ENCODE results near the gene PLD3.
A peak's percentile ranks its signal among the peaks of the same experiment; 100 is the strongest.

Gene PLD3, protein sequence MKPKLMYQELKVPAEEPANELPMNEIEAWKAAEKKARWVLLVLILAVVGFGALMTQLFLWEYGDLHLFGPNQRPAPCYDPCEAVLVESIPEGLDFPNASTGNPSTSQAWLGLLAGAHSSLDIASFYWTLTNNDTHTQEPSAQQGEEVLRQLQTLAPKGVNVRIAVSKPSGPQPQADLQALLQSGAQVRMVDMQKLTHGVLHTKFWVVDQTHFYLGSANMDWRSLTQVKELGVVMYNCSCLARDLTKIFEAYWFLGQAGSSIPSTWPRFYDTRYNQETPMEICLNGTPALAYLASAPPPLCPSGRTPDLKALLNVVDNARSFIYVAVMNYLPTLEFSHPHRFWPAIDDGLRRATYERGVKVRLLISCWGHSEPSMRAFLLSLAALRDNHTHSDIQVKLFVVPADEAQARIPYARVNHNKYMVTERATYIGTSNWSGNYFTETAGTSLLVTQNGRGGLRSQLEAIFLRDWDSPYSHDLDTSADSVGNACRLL

DNA sequence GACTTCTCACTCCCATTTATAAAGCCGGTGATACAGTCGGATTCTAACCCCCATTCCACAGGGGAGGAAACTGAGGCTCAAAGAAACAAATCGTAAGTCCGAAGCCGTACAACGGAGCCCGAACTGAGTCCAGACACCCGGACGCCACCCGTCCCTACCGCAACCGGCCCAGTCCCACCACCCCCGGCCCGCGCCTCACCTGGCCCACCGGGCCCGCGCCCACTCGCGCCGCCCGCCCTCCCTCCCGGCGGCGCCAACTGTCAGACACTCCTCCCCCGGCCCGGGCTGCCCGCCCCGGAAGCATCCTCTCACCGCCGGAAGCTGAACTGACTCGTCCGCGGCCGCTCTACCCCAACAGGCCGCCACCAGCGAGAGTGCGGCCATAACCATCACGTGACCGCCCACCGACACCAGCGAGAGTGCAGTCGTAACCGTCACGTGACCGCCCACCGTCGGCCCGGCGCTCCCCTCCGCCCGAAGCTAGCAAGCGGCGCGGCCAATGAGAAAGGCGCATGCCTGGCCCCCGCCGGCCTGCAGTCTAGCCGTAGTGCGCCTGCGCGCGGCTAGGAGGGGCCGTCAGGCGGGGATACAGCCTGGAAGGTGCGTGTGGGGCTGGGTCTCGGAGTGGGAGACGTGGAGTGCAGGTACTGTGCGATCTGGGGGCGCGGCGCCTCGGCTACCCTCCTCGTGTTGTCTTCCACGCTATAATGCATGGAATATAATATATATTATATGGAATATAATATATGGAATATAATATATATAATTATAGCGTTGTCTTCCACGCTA lies at the start of gene PLD3, which contains the start of gene C19orf47:
TSS of gene PLD3 (plus strand) at position 571 of the 789 bp plus-strand sequence. CDS start 17,789 bp downstream, outside the sequence.
TSS of gene C19orf47 (minus strand) at position 273 of the 789 bp plus-strand sequence. CDS start 6,540 bp downstream, outside the sequence.
- DNase-seq (ENCODE audit: low read depth in 2 of 2) = peak; percentile 97

DNA sequence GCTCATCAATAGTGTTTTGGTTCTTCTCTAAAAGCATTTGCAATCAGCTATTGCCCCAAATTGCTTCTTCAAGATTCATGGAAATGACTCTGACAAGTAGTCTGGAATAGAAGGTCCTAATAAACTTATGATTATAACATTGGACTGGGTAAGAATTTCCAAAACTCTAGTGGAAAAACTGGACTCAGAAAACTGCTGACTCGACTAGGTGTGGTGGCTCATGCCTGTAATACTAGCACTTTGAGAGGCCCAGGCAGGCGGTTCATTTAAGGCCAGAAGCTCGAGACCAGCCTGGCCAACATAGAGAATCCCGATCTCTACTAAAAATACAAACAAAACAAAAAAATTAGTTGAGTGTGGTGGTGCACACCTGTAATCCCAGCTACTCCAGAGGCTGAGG lies 47.8 kb upstream of the PLD3 start:
- DNase-seq (ENCODE audit: low read depth in 2 of 2) = no peak

DNA sequence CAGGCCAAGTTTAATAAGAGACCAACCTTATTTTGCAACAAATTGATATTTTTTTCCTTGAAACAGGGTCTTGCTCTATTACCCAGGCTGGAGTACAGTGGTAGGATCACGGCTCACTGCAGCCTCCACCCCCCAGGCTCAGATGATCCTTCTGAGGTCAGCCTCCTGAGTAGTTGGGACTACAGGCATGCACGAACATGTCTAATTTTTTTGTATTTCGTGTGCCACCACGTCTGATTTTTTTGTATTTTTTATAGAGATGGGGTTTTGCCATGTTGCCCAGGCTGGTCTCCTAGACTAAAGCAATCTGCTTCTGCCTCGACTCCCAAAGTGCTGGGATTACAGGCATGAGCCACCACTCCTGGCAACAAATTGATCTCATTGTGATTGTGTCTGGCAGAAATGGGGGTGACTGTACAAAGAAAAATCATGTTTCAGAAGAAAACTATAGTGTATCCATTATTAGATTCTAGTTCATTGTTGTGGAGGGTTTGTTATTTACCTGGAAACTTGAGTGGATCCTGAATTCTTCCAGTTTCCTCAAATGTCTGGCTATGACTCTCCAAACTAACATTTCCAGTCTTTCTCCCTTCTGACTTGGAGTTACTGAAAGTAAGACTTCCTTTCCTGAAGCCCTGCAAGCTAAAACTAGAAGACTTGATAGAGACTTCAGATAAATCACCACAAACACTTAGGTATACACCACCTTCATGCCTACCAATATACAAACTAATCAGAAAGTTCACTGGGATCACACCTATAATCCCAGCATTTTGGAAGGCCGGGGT lies 46.1 kb upstream of the PLD3 start:
- no peak for DNase-seq (ENCODE audit: low read depth in 2 of 2)

DNA sequence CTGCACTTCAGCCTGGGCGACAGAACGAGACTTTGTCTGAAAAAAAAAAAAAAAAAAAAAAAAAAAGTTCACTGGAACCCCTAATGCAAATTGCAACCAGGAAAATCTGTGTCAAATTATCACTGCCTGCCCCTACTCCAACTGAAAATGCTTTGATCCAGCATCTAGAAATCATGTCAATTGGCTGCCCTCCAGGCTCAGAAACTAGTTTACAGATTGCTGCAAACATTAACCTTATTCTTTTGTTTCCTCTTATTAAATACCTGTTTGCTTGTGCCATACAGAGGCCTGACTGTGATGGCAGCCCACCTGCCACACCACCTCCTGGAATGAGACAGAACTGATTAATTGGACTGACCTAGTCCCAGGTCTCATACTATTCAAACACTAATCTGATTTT lies 44.7 kb upstream of the PLD3 start:
- DNase-seq (ENCODE audit: low read depth in 2 of 2) = no peak

DNA sequence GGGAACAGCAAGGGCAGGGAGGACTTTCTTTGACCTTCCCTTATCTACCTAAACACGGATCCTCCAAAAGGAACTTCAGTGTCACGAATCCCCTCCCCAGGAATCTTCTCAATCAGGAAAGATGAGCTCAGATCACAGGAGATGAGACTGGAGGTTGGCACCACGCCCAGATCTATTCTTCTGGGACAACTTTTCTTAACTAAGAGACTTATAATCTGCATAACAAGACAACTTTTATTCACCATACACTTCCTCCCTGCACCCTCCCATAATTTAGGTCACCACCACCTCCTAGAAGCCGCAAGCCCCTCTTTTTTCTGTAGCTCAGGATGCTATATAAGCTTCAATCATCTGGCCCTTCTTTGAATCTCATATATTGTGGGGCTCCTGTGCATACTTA lies 44.2 kb upstream of the PLD3 start:
- DNase-seq (ENCODE audit: low read depth in 2 of 2) = no peak

DNA sequence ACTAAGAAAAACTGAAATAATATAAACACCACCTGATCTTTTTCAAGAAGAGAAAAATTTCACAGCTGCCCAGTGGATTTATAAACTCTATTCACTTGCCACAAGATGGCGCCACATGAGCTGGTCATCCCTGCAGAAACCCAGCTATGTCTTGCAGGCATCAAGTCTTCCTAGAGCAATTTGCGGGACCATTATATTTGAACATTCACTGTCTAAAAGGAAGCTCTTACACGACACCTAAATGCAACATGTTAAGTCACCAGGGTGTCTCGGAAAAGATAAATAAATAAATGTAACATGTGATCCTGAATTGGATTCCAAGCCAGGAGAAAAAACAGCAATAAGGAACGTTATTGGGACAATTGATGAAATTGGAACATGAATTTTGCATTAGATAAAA lies 43.1 kb upstream of the PLD3 start:
- DNase-seq (ENCODE audit: low read depth in 2 of 2) = peak; percentile 51 to 55

DNA sequence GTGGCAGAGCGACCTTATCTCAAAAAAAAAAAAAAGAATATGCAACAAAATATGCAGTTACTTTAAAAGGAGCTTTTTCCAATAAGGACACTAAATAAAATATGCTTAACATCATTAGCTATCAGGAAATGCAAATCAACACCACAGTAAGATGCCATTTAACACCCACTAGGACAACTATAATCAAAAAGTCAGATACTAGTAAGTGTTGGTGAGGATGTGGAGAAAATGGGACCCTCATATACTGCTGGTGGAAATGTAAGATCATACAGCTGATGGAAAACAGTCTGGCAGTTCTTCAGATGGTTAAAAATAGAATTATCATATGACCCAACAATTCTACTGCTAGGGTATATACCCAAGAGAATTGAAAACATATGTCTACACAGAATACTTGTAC lies 38.8 kb upstream of the PLD3 start:
- DNase-seq (ENCODE audit: low read depth in 2 of 2) = no peak

DNA sequence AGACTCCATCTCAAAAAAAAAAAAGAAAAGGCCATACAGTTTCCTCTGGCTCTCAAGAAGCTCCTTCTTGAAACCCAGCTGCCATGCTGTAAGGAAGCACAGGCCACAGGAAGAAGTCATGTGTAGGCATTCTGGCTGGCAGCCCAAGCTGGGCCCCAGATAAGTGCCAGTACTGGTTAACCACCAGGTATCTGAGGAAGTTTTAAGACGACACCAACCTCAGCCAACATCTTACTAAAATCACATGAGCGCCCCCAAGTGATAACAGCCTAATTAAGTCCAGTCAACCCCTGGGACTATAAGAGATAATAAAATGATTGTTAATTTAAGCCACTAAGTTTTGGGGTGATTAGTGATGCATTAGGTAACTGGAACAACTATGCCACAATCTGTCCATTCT lies 36.0 kb upstream of the PLD3 start:
- no peak for DNase-seq (ENCODE audit: low read depth in 2 of 2)

DNA sequence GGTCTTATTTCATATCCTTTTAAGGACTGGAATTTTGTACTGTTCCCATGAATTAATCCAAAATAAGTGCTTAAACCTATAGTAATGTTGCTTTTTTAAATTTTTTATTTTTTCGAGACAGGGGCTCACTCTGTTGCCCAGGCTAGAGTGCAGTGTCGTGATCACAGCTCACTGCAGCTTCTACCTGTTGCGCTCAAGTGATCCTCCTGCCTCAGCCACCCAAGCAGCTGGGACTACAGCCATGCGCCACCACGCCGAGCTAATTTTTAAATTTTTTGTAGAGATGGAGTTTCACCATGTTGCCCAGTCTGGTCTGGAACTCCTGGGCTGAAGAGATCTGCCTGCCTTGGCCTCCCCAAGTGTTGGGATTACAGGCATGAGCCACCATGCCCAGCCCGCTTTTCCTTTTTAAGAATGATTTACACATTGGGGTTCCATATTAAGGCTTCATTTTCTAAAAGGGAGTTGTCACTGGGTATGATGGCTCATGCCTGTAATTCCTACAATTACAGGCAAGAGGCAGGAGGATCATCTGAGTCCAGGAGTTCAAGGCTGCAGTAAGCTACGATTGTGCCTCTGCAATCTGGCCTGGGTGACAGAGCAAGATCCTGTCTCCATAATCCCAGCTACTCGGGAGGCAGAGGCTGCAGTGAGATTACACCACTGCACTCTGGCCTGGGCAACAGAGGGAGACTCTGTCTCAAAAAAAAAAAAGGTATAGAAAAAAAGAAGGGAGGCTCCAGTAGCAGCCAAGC lies 35.1 kb upstream of the PLD3 start:
- DNase-seq (ENCODE audit: low read depth in 2 of 2) = no peak

DNA sequence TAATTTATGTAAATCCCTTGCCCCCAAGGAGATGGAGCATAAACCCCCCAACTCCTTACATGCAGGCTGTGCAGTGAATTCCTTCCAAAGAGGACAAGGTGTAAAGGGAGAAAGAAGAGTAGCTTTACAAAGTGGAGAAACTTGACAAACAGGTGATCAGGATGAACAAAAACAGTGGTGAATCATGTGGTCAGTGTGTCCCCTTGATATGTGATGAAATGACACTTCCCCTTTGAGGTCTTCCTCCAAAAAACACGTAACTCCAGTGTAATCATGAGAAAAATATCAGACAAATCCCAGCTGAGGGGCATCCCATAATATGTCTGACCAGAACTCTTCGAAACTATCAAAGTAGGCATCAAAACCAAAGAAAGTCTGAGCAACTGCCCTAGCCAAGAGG lies 33.8 kb upstream of the PLD3 start:
- no peak for DNase-seq (ENCODE audit: low read depth in 2 of 2)

DNA sequence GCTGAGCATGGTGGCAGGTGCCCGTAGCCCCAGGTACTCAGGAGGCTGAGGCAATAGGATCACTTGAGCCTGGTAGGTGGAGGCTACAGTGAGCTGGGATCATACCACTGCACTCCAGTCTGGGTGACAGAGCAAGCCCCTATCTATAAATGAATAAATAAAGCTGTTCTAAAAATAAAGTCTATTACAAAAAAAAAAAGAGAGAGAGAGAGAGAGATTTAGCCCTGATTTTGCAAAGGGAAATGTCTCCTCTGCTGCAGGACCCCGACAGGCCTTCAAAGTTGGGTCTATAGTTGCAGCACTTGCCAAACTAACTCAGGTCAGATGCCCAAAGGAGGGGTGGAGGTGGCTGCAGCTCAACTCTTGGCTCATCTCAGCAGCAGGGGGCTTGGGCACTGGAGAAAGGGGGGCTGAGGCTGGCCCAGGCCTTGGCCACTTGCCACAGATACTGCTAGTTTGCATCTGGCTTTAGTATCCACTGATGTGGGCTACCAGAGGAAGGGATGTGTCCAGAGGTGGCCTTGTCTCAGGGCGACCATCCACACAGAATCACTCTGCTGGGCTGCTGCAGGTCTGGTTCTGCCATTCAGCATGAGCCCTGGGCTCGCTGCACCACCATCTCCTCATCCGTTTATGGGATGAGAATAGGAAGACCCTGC lies 32.6 kb upstream of the PLD3 start:
- DNase-seq (ENCODE audit: low read depth in 2 of 2) = no peak

DNA sequence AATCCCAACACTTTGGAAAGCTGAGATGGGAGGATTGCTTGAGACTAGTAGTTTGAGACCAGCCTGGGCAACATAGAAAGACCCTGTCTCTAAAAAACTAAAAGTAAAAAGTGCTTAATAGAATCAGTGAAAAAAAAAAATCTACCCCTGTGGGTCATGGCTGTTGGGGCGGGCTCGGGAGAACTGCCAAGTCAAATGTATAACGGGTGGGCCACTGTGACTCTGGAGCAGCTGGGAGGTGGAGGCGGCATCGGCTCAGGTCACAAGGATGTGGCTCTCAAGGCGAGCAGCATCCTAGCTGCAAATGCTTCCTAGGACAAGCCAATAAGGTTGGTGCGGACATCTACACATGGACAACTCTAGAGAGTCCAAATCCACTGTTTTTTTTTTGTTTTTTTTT lies 31.2 kb upstream of the PLD3 start:
- no peak for DNase-seq (ENCODE audit: low read depth in 2 of 2)

DNA sequence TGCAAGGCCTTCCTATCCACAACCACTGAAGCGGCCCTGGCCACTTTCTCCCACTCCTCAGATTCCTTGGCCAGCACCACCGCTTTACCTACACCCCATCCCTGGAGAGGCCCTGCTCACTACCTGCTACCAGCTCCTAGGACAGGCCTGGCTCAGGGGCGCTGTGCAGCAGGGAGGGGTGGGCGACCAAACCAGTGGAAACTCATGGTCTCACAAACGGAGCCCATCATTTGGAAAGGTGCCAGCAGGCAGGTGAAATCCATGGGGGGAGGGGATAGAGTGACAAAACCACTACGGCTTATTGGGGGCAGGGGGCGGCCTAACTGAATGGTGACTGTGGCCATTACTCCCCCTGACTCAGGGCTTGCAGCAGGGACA lies 27.9 kb upstream of the PLD3 start:
- no peak for DNase-seq (ENCODE audit: low read depth in 2 of 2)

DNA sequence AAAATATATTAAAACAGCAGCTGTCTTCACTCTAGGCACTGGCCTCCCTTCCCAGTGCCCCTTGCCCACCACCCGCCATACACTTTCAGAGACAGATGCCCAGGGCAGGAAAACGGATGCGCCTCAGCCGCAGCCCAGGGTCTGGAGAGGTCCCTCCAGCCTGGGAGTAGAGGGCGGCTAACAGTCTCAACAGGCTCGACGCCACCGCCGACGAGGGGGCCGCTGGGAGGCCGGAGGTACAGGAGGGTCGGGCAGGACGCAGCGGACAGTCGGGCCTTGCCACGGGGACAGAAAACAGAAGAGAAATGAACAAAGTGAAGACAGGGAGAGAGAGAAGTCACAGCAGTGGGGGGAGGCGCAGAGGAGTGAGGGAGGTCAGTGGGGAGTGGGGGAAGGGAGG lies 27.4 kb upstream of the PLD3 start:
- no peak for DNase-seq (ENCODE audit: low read depth in 2 of 2)

DNA sequence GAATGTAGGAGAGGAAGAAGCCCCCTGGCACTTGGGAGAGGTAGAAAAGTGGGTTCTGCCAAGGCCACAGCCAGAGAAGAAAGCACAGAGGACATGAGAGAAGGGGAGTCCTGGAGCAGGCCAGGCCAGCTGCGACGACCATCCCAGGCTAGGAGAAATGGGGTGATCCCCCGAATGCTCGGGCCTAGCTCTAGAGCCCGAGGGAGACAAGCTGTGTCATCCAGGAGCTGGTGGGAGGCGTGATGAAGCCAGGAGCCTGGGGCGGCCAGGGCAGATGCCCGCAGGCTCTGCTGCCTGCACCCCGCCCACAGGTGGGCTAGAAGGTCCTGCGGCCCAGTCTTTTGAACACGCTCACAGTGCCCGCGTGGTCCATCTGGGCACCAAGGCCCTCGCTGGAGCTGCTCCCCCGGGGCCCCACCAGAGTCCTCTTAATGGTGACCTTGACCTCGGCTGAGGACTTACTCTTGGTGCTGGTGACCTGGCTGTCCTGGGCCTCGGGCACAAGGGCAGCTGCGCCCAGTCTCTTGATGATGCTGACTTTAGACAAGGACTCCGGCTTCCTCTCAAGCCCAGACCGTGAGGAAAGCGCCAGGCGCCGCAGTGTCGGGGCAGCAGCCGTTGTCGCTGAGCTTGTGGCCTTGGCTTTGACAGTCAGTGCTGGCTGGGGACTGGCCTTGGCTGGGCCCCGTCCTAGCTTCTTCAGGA lies 26.8 kb upstream of the PLD3 start:
- no peak for DNase-seq (ENCODE audit: low read depth in 2 of 2)

DNA sequence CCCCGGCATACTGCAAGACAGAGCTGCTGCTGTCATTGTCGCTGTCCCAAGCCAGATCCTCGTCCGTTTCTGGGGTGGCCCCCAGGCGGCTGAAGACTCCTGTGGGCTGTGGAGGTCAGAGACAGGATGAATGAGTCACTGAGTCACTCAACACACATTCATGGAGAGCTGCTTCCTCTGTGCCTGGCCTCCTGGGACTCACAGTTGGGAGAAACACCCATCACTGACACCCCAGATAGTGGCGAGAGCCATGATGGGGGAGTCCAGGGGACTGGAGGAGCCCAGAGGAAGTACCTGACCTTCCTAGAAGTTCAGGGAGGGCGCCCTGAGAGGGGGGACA lies 26.3 kb upstream of the PLD3 start:
- DNase-seq (ENCODE audit: low read depth in 2 of 2) = no peak

DNA sequence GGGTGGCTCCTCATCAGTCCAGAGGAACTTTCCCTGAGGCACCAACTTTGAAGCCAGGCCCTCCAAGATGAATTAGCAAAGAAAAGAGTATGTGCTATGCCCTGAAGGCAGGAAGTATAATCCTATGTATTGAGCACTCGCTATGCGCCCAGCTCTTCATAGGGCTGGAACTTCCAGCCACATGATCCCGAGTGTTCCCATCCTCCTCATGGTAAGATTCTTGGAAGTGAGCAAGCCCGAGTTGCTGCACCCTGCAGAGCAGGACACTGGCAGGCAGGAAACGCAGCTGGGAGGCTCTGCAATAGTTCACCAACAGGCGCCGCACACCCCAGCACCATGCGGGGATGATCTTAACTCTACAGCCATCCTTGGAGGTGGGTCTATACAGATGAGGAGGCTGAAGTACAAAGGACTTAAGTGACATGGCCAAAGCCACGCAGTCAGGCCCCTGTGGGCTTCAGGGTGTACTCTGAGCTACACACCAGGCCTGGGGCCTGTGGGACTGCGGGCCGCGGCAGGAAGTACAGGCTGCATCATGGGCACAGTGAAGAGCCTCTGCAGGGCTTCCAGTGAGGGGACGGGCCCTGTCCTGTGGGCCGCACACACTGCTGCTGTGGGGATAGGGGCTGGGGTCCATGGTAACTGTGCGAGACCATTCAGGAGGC lies 25.4 kb upstream of the PLD3 start:
- no peak for DNase-seq (ENCODE audit: low read depth in 2 of 2)

DNA sequence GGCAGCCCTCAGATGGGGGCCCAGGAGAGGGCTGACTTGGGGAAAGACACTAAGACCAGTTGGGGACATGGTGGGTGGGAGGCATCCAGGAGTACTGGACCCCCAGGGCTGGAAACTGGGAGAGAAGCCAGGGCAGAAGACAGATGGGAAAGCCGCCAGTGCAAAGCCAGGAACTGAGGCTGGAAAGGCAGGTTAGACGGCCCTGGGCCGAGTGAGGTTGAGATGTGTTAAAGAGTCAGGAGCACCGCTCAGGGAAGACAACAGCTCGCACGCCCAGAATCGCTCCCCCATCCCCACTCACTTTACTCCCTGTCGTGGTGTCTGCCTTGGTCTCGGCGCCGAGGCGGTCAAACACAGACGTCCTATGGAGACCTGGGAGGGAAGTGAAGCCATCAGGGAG lies 24.8 kb upstream of the PLD3 start:
- no peak for DNase-seq (ENCODE audit: low read depth in 2 of 2)

DNA sequence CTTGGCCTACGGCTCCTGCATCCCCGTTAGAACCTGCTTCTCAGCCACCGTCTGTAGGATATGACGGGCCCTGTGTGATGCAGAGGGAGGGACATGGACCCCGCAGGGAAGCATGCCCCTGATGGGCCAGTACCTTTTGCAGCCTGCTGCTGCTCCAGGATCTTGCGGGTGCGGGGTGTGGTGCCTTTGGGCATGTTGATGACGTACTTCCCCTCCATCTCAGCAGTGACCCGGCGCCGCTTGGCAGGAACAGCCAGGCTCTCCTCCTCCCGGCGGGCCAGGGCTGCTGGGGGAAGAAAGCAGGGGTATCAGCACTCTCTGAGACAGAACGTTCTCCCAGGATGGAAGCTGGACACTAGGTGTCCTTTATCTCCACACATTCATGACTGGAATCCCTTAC lies 22.3 kb upstream of the PLD3 start:
- DNase-seq (ENCODE audit: low read depth in 2 of 2) = no peak

DNA sequence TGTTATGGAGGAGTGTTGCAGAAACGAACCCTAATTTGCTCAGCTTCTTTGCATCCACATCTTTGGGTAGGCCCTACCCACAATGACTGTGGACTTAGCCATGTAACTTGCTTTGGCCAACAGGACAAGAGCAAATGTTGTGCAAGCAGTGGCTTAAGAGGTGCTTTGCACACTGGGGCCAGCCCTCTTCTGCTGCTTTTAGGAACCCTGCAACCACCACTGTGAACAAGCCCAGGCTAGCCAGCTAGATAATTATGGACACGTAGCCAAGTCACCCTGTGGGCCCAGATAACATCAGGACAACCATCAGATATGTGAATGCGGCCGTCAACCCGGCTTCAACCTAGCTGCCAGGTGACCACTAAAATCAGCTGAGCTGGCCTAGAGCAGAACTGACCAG lies 17.4 kb upstream of the PLD3 start:
- DNase-seq (ENCODE audit: low read depth in 2 of 2) = no peak

Data from fibroblast of skin of left biceps (primary cell).